Inferior parietal cortex (tissue), 1 donor: ENCODE measurements around the gene CCDC8.
"Not testable (repeated sequence)": the region's sequence is repeated elsewhere in the genome, so short reads cannot be mapped to it uniquely, and the experiment has no call there.

Experiments used
- DNase-seq: peaks from one replicate; pipeline ENCODE4 v3.0.0-alpha.2; 2016; ENCODE audit errors: extremely low spot score

CCDC8 gene, protein sequence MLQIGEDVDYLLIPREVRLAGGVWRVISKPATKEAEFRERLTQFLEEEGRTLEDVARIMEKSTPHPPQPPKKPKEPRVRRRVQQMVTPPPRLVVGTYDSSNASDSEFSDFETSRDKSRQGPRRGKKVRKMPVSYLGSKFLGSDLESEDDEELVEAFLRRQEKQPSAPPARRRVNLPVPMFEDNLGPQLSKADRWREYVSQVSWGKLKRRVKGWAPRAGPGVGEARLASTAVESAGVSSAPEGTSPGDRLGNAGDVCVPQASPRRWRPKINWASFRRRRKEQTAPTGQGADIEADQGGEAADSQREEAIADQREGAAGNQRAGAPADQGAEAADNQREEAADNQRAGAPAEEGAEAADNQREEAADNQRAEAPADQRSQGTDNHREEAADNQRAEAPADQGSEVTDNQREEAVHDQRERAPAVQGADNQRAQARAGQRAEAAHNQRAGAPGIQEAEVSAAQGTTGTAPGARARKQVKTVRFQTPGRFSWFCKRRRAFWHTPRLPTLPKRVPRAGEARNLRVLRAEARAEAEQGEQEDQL

DNA sequence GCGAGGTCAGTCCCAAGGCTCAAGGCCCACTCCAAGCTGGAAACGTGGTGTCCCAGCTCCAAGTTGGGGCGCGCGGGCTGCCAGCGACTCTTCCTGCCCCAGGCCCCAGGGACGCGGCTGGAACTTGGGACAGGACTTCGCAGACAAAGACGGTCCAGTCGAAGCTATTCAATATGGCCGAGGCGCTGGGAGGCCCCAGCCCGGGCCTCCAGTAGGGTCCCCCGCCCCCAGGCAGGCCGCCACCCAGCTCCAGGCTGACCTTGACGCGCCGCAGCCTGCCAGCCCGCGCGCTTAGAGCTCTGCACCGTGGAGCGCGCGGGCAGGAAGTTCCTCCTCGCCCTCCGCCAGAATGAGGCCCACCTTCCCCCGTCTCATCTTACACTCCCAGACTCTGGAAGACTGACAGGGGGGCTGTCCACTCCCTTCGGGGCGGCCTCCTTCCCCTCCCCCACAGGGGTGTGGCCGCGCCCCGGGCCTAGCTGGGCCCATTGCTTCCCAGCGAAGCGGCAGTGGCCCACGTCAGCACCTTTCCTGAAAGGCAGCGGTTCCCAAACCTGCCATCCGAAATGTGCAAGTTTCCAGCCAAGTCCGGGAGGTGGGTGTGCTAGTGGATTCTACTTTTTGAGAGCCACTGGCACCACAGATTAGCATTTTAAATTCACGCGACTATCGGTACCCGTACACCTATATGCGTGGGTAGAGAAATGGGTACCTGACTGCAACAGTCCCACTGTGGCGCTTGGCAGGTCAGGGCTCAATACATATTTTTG lies at the start of gene CCDC8:
TSS of gene CCDC8 (minus strand) at position 303 of the 770 bp plus-strand sequence. CDS start 754 bp downstream, outside the sequence.
- DNase-seq = peak; percentile 59

DNA sequence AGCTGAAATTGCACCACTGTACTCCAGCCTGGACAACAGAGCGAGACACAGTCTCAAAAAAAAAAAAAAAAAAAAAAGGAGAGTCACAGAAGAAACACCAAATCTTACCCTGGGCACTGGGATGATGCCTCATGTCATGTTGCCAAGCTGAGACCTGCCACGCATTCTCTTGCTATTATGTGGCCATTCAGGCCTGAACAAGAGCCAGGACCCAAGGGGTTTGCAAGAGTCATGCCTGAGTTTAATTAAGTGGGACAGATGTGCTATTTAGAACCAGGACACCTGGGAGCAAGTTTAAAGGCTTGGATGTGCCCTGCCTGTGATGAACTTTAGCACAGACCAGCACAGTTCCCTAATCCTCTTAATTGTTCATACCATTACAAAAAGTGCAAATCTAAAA lies 48.2 kb upstream of the CCDC8 start:
- DNase-seq = no peak

DNA sequence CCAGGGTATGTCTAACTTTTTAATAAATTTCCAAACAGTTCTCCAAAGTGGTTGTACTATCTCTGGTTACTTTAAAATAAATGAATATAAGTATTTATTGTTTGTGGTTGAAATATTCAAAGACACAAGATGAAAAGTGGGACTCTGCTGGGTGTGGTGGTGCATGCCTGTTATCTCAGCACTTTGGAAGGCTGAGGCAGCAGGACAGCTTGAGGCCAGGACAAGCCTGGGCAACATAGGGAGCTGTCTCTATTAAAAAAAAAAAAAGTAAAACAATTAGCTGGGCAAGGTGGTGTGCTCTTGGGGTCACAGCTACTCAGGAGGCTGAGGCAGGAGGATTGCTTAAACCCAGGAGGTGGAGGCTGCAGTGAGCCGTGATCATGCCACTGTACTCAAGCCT lies 47.6 kb upstream of the CCDC8 start:
- no peak for DNase-seq

DNA sequence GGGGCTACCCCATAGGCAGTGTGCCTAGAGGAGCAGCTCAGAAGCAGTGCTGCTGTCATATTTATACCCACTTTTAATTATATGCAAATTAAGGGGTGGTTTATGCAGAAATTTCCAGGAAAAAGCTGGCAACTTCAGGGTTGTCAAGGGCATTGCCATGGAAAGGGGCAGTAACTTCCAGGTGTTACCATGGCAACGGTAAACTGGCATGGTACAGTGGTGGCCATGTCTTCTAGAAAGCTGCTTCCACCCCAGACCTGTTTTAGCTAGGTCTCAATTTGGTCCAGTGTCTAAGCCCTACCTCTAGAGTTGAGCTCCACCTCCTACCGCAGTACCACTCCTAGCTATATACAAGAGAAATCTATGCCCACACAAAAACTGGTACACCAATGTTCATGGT lies 46.7 kb upstream of the CCDC8 start:
- no peak for DNase-seq

DNA sequence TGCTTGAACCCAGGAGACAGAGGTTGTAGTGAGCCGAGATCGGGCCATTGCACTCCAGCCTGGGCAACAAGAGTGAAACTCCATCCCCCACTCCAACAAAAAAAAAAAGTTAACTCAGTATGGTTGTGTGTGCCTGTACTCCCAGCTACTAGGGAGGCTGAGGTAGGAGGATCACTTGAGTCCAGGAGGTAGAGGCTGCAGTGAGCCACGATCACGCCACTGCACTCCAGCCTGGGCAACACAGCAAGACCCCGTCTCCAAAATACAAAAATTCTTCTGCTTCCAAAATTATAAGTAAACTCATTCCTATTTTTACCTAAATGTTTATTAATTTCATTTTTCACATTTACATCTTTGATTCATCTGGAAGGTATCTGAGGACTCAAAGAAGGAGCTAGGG lies 43.6 kb upstream of the CCDC8 start:
- DNase-seq = no peak

DNA sequence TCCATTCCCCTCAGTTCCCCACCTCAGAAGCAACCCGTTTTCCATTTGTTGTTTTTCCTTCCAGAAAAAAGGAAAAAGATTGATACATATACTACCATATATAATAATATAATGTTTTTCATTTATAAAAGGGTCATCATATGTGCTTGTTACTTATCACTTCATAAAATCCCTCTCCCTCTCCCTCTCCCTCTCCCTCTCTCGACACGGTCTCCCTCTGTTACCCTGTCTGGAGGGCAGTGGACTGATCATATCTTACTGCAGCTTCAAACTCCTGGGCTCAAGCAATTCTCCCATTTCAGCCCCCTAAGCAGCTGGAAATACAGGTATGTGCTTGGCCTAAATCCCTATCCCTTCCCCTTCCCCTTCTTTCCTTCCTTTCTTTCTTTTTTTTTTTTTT lies 40.9 kb upstream of the CCDC8 start:
- DNase-seq = no peak

DNA sequence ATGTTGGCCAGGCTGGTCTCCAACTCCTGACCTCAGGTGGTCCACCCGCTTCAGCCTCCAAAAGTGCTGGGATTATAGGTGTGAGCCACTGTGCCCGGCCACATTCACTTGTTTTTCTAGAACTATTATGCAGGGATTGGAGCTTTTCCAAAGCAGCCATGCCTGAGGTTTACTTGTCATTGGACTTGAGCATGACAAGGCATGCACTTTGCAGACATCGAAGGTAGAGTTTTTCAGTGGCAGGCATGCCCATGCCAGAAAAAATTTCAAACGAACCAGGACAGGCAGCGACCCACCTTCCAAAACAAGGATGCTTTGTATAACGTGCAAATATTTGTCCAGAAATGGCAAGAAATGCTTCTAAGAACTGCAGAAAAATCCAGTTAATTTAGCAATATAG lies 40.3 kb upstream of the CCDC8 start:
- DNase-seq = no peak

DNA sequence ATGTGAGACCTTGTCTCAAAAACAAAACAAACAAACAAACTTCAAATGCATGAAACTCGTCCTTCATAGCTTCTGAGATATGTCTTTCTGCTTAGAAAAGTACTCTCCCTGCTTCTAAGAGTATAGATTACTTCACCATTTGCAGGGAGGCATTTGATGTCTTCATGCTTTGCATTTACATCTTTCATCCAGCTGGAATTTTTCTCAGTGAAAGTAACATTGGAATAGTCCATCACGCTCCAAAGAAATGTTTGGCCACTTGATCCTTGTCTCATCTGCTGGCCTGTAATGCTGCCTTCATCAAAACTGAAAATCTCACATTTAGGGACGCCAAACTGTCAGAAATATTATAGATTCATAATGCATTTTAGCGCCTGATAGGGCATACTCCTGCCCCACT lies 38.8 kb upstream of the CCDC8 start:
- no peak for DNase-seq

DNA sequence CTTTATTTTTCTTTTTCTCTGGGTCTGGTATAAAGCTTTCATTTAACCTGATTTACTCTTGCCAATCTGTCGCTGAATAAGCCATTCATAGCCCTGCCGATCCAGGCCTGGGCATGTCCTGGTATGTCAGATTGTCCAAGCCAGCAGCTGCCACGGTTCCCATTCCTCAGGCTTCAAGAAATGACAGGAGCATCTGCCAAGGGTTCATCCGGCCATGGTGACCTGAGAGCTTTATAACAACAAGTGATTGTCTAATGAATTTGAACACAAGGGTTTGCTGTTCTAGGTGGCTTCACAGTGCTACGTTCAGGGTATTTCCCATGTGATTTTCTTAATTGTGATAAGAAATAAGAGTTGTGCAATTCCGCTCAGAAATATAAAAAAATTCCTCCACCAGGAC lies 38.0 kb upstream of the CCDC8 start:
- no peak for DNase-seq

DNA sequence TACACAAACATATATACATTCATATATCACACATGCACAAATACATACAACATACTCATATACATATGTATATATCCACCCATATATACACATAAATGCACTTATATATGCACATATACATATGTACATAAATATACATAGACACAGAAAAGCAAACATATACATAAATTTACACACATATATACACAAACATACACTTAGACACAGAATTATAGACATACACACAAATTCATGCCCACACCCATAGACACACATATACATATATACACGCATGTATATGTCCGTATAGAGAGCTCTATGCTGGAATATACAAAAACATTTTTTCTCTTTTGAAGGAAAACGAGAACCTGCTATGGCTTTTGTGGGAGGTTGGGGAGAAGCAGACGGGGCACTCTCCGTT lies 37.4 kb upstream of the CCDC8 start:
- DNase-seq = no peak

DNA sequence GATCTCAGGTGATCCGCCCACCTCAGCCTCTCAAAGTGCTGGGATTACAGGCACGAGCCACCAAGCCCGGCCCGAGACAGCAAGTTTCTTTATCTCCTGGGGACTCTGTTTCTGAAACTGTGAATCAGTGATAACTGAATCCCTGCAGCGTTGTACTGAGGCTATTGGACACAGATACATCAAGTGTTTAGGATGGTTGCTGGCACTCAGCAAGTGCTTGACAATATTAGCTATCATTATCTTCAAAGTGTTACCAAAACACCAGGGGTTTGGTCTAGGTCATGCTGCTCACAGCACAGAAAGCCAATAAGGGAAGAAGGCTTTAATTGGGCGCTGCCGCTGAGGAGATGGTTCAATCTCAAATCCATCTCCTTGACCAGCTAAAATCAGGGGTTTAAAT lies 35.9 kb upstream of the CCDC8 start:
- DNase-seq = no peak

DNA sequence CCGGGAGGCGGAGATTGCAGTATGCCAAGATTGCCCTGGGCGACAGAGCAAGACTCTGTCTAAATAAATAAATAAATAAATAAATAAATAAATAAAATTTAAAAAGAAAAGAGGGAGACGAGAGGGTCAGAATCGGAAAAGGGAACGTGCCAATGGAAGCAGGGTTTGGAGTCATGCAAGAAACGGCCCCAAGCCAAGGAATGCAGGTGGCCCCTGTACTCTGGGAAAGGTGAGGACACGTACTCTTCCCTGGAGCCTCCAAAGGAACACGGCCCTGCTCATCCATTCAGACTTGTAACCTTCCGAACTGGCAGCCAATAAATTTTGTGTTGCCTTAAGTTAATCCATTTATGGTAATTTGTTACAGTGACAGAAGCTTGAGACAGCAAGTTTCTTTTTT lies 35.2 kb upstream of the CCDC8 start:
- DNase-seq = no peak

DNA sequence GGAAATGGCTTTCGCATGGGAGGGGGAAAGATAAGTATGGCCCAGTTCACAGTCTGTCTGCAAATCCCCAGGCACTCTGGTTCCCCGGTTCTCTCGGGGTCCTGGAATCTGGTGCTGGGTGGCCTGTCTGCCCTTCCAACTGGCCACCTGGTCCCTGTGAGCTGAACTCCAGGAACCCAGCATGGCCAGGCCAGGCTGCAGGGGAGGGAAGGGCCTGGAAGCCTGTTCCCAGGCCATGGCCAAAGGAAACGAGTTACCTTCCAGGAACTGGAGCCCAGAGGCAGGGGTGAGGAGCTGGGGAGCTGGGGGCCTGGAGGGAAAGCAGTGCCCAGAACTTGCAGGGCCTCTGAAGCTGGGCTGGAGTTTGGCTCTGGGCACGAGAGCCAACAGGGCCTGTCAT lies 34.5 kb upstream of the CCDC8 start:
- no peak for DNase-seq

DNA sequence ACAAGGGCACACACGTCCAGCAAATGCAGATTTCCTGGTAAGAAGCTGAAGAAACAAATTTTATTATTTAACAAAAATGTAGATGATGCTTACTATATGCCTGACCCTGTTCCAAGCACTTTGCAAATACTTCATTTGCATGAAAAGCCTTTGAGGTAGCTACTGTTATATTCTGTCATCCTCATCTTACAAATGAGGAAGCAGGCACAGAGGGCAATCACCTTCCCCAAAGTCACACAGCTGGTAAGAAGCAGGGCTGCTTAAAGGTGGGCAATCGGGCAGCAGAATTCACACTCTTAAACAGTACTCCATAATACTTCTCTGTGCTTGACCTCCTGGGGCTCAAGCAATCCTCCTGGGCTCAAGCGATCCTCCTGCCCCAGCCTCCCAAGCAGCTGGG lies 33.6 kb upstream of the CCDC8 start:
- DNase-seq = no peak

DNA sequence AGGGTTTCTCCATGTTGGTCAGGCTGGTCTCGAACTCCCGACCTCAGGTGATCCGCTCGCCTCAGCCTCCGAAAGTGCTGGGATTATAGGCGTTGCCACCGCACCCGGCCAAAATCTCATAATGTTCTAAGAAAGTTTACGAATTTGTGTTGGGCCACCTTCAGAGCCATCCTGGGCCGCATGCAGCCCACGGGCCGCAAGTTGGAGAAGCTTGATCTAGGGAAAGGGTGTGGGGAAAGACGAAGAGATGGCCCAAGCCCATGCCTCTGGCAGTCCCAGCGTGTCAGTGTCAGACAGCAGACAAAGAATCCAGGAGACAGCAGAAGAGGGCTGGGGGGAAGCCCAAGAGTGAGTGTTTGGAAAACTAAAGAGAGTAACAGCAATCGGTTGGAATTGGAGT lies 32.7 kb upstream of the CCDC8 start:
- no peak for DNase-seq

DNA sequence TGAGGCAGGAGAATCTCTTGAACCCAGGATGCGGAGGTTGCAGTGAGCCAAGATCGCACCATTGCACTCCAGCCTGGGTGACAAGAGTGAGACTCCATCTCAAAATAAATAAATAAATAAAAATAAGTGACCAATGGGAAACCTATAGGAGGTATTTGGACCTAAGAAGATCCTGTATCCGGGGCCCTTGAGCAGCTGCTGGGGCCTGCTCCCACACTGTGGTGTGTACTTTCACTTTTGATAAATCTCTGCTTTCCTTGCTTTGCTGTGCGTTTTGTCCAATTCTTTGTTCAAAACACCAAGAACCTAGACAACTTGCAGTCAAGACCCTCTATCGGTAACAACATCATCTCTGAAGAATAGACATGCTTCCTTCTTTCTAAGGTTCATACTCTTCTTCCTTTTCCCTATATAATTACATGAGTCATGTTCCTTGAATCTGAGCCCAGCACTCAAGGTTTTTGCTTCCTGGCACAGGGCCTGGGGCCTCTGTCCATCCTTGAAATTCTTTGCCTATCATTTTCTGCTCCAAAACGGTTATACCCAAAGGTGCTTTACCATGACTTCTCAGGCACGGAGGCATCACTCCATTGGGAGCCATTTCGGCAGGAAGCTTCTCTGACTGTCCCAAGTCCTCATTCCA lies 29.6 kb upstream of the CCDC8 start:
- DNase-seq = no peak

DNA sequence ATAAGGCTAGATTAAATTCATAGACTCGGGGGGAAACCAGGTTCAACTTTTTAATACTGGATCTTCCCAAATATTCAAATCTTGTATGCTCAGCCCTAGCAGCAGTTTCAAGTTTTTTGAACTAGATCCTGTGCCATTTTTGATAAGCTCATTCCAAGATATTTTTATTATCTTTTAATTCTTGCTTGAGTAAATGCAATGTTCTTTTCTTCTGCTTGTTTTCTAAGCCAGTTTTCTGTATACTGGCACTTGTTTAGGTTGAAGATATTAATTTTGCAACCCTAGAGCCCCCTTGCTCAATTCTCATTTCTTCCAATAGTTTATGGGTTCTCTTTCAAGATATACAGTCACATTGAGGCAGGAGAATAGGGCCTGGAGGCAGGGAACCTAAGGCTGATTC lies 28.5 kb upstream of the CCDC8 start:
- no peak for DNase-seq

DNA sequence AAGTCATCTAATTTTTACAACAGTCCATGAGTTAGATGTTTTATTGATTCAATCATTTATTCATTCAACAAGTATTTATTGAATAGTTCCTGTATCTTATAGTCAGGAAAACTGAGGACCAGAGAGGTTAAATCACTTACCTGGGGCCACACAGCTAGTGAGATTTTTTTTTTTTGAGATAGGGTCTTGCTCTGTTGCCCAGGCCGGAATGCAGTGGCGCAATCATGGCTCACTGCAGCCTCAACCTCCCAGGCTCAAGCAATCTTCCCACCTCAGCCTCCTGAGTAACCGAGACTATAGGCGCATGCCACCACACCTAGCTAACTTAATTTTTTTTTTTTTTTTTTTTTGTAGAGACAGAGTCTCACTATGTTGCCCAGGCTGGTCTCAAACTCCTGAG lies 22.3 kb upstream of the CCDC8 start:
- DNase-seq = not testable (repeated sequence)

DNA sequence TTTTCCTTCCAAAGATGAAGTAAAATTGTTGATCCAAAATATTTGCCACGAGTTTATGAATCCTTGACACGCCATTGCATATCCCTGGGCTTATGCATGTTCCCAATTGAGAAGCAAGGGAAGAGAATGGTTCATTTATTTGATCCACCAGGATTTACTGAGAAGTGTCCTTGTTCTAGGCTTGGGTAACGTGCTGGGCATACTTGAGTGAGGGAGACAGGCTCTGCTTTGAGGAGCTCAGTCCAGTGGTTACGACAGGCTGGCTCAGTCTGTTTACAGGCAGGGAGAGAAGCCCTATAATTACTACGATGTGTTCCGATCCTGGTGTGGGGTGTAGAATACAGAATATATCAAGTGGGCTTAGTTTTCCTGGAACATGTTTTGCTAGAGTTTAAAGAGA lies 21.6 kb upstream of the CCDC8 start:
- DNase-seq = peak; percentile 72

DNA sequence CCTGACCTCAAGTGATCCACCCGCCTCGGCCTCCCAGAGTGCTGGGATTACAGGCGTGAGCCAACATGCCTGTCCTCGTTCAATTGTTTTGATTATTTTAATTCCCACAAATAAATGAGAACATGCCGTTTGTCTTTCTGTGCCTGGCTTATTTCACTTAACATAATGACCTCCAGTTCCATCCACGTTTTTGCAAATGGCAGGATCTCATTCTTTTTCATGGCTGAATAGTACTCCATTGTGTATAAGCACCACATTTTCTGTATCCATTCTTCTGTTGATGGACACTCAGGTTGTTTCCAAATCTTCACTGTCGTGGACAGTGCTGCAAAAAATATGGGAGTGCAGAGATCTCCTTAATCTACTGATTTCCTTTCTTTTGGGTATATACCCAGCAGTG lies 20.1 kb upstream of the CCDC8 start:
- not testable (repeated sequence) for DNase-seq

DNA sequence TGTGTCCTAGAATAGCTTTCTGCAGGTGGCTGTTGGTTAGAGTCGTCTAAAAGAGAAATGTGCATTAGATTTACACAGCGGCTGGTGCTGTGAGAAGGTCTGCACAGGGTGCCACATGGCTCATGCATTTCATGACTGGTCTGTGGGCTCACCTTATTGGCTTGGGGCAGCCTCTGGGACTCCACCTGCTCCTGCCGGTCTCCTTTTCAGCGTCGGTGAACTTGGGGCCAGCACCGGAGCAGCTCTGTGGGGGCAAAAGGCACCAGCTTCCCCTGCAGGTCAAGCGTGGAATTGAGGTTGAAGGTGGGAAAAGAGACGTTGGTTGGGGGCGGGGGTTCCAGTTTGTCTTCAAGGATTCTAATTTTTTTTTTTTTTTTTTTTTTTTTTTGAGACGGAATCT lies 18.5 kb upstream of the CCDC8 start:
- no peak for DNase-seq

DNA sequence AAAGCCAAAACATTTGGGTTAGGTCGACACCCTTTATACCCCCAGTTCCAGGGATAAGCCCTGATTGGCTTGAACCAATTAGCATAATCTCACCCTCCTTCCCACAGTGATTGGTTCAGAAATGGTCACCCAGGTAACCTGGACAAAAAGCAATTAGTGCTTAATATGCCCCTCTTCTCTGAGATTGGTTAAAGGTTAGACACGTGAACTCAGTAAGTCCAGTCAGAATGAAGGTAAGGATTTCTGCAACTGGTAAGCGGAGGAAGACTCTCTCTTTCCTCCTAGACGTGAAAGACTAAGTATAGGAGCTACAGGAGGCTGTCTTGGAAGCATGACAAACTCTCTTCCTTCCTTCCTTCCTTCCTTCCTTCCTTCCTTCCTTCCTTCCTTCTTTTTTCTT lies 16.6 kb upstream of the CCDC8 start:
- no peak for DNase-seq
